ENCODE measurements around the gene FTCD.

DNA sequence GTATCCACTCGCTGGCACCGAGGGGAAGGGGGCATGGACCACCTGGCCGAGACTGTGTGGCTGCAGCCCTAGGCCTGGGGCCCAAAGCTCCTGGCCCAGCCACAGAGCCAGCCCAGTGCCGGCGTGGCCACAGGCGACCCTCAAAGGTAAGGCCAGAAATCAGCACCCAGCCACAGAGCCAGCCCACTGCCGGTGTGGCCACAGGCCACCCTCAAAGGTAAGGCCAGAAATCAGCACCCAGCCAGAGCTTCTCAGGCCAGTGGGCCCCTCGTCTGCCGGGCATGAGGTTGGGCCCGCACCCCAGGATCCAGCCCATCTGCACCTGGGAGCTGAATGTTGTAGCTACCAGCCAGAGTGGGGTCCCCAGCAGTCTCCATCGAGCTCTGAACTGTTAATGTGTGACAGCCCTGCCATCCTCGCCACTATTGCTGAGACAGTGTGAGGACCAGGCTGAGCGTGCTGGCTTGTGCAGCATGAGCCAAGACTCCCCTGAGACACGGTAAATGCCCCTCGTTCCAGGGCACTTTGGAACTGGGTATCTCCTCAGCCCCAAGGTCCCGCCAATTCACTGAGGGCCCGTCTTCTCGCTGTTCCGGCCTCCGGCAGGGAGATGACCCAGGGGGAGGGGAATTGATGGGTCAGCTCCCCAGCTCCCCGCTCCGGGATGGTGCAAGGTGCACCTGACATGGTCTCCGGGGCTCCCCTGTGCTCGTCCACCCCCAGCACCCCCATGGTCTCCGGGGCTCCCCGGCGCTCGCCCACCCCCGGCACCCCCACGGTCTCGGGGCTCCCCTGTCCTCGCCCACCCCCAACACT is 4.7 kb upstream of the FTCD start:
- TF ChIP-seq, protein P1, sequence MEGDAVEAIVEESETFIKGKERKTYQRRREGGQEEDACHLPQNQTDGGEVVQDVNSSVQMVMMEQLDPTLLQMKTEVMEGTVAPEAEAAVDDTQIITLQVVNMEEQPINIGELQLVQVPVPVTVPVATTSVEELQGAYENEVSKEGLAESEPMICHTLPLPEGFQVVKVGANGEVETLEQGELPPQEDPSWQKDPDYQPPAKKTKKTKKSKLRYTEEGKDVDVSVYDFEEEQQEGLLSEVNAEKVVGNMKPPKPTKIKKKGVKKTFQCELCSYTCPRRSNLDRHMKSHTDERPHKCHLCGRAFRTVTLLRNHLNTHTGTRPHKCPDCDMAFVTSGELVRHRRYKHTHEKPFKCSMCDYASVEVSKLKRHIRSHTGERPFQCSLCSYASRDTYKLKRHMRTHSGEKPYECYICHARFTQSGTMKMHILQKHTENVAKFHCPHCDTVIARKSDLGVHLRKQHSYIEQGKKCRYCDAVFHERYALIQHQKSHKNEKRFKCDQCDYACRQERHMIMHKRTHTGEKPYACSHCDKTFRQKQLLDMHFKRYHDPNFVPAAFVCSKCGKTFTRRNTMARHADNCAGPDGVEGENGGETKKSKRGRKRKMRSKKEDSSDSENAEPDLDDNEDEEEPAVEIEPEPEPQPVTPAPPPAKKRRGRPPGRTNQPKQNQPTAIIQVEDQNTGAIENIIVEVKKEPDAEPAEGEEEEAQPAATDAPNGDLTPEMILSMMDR (IDR thresholded peaks at IDR 0.05), result no peak
- no peak for TF ChIP-seq POLR2A (IDR thresholded peaks at IDR 0.05)

Measured in vagina (tissue), 2 donors.